Measurements from ENCODE around the gene OSBPL6.

Gene OSBPL6

DNA sequence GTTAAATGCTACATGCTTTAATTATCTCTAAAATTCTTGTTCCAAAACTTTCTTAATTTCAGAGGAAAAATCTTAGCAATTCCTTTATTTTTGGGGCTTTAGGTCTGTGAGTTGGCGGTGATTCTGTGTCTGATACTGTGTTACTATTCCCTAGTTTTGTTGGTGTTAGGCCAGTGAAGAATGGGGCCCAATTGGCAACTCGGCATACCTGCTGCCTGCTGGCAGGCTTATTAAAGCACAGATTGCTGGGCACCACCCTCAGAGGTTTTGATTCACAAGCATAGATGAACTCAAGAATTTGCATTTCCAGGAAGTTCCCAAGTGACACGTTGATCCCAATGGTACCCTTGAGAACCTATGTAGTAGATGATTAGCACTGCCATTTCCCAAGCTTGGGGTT, 101.6 kb downstream of the OSBPL6 start:
- Histone ChIP-seq H3K36me3 (ENCODE audit: control insufficient read depth, insufficient read depth, low read length) (no peaks in the 10 kb centered on the region), H3K4me3 (replicated peaks; ENCODE audit: low read depth, low read length) (no peak overlapping the region), H3K27me3 (replicated peaks; ENCODE audit: control insufficient read depth, insufficient read depth, low read length) (no peaks in the 10 kb centered on the region)
- TF ChIP-seq CTCF (IDR thresholded peaks at IDR 0.05; ENCODE audit: insufficient read depth, low read length, poor library complexity, severe bottlenecking), result no peak
- no peak for DNase-seq (ENCODE audit: extremely low read depth, insufficient read length)

GRCh38 chr2:178296394-178297090, 102.2 kb downstream of the OSBPL6 start:
- no peak overlapping the region for H3K4me3 ChIP-seq (replicated peaks; ENCODE audit: low read depth, low read length)
- no peak for DNase-seq (ENCODE audit: extremely low read depth, insufficient read length)

GRCh38 chr2:178297091-178297411, 102.7 kb downstream of the OSBPL6 start:
- no peaks in the 10 kb centered on the region for H3K36me3 ChIP-seq (ENCODE audit: control insufficient read depth, insufficient read depth, low read length)
- no peaks in the 10 kb centered on the region for H3K27me3 ChIP-seq (replicated peaks; ENCODE audit: control insufficient read depth, insufficient read depth, low read length)
- no peak for TF ChIP-seq CTCF (IDR thresholded peaks at IDR 0.05; ENCODE audit: insufficient read depth, low read length, poor library complexity, severe bottlenecking)
- no peak overlapping the region for H3K4me3 ChIP-seq (replicated peaks; ENCODE audit: low read depth, low read length)
- no peak for DNase-seq (ENCODE audit: extremely low read depth, insufficient read length)

More at GRCh38 chr2:178296394-178297090, 102.2 kb downstream of the OSBPL6 start:
- no peak for TF ChIP-seq CTCF (IDR thresholded peaks at IDR 0.05; ENCODE audit: insufficient read depth, low read length, poor library complexity, severe bottlenecking)
- Histone ChIP-seq H3K36me3 (ENCODE audit: control insufficient read depth, insufficient read depth, low read length) (no peaks in the 10 kb centered on the region), H3K27me3 (replicated peaks; ENCODE audit: control insufficient read depth, insufficient read depth, low read length) (no peaks in the 10 kb centered on the region)

DNA sequence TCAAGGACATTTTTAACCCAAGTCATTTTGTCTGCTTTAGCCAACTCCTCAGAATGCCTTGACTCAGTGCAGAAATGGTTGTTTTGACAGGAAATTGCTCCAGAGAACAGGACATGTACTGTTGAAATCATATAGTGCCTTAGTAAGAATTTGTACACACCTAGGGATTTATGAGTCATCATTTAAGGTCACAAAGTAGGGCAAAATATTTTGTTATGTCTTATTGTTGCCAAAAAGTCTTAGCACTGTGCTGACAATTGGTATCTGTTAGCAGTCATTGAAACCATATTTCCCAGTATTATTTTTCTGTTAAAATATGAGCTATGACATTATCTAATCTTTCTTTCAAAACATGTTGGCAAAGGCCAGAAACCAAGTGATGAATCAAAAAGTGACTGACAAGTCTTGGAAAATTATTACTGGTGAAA, 104.5 kb downstream of the OSBPL6 start:
- no peak for TF ChIP-seq CTCF (IDR thresholded peaks at IDR 0.05; ENCODE audit: insufficient read depth, low read length, poor library complexity, severe bottlenecking)
- DNase-seq (ENCODE audit: extremely low read depth, insufficient read length), result no peak
- Histone ChIP-seq H3K36me3 (ENCODE audit: control insufficient read depth, insufficient read depth, low read length) (no peaks in the 10 kb centered on the region), H3K4me3 (replicated peaks; ENCODE audit: low read depth, low read length) (no peak overlapping the region), H3K27me3 (replicated peaks; ENCODE audit: control insufficient read depth, insufficient read depth, low read length) (no peaks in the 10 kb centered on the region)

- Histone ChIP-seq H3K4me3 (replicated peaks; ENCODE audit: low read depth, low read length) (no peak overlapping the region), H3K36me3 (ENCODE audit: control insufficient read depth, insufficient read depth, low read length) (no peaks in the 10 kb centered on the region), H3K27me3 (replicated peaks; ENCODE audit: control insufficient read depth, insufficient read depth, low read length) (no peaks in the 10 kb centered on the region)
- DNase-seq (ENCODE audit: extremely low read depth, insufficient read length), result no peak
- no peak for TF ChIP-seq CTCF (IDR thresholded peaks at IDR 0.05; ENCODE audit: insufficient read depth, low read length, poor library complexity, severe bottlenecking)
These were observed 107.4 kb downstream of the OSBPL6 start for GRCh38 chr2:178301649-178302238.

Measured in GM06990 (cell line).